ENCODE measurements around the gene ZKSCAN4. TPM values are rescaled to one million over a fixed set of nuclear protein-coding genes. Genes with fewer than 3 reads are reported as not detected.

Gene ZKSCAN4
- total RNA-seq, 1 donor from 2014 or later, result 4.5 TPM

GRCh38 chr6:28208111-28208659 lies 43.9 kb downstream of the ZKSCAN4 start:
- DNase-seq, result no peak

GRCh38 chr6:28207510-28208110 lies 44.5 kb downstream of the ZKSCAN4 start:
- DNase-seq, result no peak

GRCh38 chr6:28206928-28207509 lies 45.0 kb downstream of the ZKSCAN4 start:
- no peak for DNase-seq

- DNase-seq, result no peak
Observed at GRCh38 chr6:28206527-28206926, 45.5 kb downstream of the ZKSCAN4 start.

- DNase-seq, result no peak
Observed at GRCh38 chr6:28205879-28206278, 46.2 kb downstream of the ZKSCAN4 start.

- DNase-seq, result no peak
Observed at GRCh38 chr6:28203201-28203600, 48.9 kb downstream of the ZKSCAN4 start.

GRCh38 chr6:28200020-28200419 lies 52.0 kb downstream of the ZKSCAN4 start:
- no peak for DNase-seq

Other genes starting within 250 kb of the ZKSCAN4 start
- gene ZNF165, start 171.7 kb downstream of the ZKSCAN4 start, total RNA-seq, result 1.3 TPM
- 2.8 TPM for gene ZSCAN16, start 127.7 kb downstream of the ZKSCAN4 start, total RNA-seq
- 18.1 TPM for gene ZKSCAN8, start 110.4 kb downstream of the ZKSCAN4 start, total RNA-seq
- gene ZSCAN9, start 27.0 kb downstream of the ZKSCAN4 start, total RNA-seq, result 9.9 TPM
- 0.79 TPM for gene NKAPL, start 7.0 kb upstream of the ZKSCAN4 start, total RNA-seq
- gene ZSCAN26, start 14.9 kb upstream of the ZKSCAN4 start, total RNA-seq, result 15.3 TPM
- gene PGBD1, start 29.3 kb upstream of the ZKSCAN4 start, total RNA-seq, result 3.0 TPM
- gene ZSCAN31, start 83.9 kb upstream of the ZKSCAN4 start, total RNA-seq, result 10.1 TPM
- 4.7 TPM for gene ZKSCAN3, start 97.7 kb upstream of the ZKSCAN4 start, total RNA-seq
- gene ZSCAN12, start 147.5 kb upstream of the ZKSCAN4 start, total RNA-seq, result 8.1 TPM
- 5.1 TPM for gene ZSCAN23, start 191.2 kb upstream of the ZKSCAN4 start, total RNA-seq

All from skin of body (tissue), 2 donors.